Amniotic epithelial cell (primary cell): ENCODE measurements around the gene KLHL17.

ENCODE experiments used
- DNase-seq: peaks from one replicate; pipeline ENCODE4 v3.0.0-alpha.2; 2010; ENCODE audit warnings: low read depth

KLHL17 gene

GRCh38 chr1:952201-952600 lies 8.2 kb upstream of the KLHL17 start:
- DNase-seq = no peak

DNA sequence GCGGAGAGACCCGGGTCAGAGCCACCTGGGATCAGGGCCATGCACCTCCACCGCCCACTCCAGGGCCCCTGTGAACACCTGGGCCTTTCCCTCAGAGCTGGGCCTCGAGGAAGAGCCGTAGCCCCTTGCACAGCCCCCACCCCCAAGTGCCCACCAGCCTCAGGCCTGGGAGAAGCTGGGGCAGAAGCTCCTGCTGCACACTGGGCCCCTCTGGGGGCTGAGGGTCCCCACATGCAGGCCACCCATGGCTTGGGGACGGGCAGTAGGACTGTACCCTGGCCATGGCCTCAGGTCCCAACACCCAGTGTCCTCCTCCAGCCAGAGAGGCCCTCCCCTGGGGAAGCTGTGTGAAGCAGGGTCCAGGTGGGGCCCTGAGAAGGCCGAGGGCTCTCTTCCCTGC lies 7.8 kb upstream of the KLHL17 start:
- no peak for DNase-seq

DNA sequence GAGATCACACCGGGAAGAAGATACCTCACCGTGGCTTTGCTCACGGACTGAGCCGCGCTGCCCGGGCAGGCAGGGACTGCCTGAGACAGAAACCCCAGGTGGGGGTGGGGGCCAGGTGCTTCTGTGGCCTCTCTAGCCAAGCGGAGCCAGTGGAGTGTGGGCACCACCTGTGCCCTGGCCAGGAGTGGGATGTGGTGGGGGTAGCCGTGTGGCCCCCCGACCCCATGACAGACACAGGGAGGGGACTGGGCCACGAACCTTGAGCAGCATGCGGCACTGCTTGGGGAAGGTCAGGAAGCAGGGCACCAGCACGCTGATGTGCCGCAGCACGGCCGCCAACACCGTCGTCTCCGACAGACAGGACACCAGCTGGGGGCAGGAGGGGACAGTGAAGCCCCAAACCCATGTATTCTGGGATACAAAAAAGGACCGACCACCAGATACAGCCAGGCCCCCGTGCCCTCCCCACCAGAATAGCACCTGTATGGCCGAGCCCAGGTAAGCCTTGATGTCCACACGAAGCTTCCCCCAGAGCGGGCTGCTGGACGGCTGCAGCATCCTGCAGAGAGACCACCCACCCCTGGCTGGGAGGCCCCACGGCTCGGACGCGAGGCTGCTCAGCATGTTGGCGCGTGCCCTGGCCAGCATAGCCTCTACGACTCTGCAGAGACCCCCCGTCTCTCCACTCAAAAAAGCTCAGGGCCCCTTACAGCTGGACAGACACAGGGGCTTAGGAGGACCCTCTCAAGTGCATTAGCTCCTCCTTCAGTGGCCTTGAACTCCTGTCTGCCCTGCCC lies 6.7 kb upstream of the KLHL17 start:
- DNase-seq = no peak

- no peak for DNase-seq
Measured at GRCh38 chr1:954927-955326, 5.5 kb upstream of the KLHL17 start.

DNA sequence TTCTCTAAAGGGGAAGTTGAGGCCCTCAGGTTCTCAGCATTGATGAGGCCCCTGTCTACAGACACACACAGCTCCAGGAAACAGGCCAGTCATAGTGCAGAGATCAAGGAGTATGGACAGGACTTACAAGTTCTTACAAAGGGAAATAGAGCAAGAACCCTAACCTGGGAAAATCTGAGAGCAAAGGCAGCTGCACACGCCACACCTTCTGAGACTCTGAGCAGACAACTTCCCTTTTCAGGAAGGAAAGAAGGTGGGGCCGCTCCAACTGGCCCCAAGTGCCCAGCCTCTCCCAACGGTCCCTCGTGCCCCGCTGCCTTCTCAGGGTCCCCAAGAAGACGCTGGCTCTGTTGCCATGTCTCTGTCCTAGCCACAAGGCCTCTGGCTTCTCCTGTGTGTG lies 4.9 kb upstream of the KLHL17 start:
- no peak for DNase-seq

DNA sequence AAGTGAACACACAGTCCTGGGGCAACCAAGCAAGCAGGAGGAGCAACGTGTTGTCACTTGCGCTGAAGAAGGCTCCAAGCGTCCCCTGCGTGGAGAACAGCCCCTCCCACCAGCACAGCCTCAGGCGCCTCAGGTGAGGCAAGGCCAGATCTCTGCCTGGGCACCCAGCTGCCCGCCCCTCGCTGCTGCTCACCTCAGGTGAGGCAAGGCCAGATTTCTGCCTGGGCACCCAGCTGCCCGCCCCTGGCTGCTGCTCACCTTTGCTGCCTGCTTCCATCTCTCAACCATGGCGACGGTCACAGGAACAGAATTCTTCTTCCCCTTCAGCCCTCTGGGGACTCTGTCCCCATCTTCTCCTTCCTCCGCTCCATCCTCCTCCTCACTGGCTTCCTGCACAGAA lies 3.7 kb upstream of the KLHL17 start:
- DNase-seq = no peak

DNA sequence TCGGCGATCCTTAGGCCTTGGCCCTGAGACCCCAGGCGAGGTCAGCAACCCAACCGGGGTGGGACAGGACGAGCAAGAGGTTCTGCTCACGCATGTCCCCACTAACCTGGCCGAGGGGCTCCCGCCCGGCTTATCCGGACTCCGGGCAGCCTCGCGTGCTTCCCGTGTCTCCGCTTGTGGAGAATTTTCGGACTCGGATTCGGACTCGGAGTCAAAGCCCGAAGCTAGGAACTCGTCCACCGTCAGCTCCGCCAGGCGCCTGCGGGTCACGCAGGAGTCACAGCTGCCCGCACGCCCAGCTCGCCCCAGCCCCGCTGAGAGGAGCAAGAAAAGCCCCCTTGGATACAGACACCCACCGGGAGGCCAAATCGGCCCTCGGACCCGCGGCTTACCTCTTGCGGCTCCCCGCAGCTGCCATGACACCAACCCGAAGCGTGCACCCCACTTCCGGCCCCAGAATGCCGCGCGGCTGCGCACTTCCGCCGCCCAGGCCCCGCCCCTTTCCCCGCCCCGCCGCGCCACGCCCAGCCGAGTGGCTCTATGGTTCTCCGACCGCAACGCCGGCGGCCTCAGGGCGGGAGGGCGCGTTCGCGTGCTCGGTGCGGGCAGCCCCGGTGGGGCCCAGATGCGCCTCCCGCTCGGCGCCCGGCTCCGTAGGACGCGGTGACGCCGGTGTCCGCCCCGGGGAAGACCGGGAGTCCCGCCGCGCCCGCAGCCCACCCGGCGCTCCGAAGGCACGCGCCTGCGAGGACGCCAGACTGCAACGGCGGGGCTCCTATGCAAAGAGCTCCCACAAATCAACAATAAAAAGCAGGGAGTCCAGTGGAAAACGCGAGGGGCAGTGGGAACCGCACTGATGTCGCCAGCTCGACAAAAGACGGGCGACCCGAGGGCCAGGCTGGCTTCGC lies 1.3 kb upstream of the KLHL17 start, which contains the start of gene NOC2L:
NOC2L (minus strand) TSS at position 434 of the 908 bp plus-strand sequence; CDS start at position 418, 16 bp downstream.
- DNase-seq = peak; percentile 76

DNA sequence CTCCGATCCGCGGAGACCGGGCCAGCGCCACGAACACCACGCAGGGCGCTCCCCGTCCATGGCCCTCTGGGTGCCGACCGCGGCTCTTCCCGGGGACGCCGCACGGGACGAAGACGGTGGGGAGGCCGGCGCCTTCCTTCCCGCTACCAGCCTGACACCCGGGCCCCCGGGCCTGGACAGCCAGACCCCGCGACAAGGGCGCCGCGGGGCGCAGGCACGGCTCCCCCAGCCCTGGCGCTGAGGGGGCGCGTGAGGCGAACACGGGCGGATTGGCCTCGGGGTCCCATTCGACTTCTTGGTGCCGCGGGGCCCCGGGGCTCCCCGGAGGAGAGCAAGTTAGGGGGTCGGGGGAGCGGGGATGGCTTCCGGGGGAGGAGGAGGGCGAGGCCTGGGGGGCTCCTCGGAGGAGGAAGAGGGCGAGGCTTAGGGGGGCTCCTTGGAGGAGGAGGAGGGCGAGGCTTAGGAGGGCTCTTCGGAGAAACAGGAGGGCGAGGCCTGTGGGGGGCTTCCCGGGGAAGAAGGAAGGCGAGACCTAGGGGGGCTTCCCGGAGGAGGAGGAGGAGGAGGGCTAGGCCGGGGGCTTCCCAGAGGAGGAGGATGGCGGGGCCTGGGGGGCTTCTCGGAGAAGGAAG lies 537 bp upstream of the KLHL17 start:
- DNase-seq = no peak

DNA sequence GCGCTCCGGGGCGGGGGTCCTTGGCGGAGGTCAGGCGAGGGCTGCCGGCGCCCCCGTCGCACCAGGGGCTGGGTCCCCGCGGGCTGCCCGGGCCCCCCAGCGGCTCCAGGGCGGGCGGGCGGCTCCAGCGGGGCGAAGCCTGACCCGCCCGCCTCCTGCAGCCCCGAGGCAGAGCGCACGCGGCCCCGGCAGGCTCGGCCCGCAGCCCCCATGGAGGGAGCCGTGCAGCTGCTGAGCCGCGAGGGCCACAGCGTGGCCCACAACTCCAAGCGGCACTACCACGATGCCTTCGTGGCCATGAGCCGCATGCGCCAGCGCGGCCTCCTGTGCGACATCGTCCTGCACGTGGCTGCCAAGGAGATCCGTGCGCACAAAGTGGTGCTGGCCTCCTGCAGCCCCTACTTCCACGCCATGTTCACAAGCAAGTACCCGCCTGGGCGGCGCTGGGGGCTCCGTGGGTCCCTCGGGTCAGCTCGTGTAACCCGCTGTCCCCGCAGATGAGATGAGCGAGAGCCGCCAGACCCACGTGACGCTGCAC lies 817 bp downstream of the KLHL17 start:
- no peak for DNase-seq

GRCh38 chr1:962381-963300 lies 2.3 kb downstream of the KLHL17 start:
- DNase-seq = no peak

DNA sequence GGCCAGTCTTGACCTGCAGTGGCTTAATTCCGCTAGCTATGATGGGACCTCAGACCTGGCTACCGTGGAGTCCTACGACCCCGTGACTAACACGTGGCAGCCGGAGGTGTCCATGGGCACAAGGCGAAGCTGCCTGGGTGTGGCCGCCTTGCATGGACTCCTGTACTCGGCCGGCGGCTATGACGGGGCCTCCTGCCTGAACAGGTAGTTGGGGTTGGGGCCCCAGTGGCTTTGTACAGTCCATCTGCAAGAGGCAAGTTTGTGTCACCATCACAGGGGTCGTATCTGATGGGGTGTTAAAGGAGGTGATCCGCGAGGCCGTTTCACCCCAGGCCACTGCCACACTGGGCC lies 2.9 kb downstream of the KLHL17 start:
- no peak for DNase-seq

DNA sequence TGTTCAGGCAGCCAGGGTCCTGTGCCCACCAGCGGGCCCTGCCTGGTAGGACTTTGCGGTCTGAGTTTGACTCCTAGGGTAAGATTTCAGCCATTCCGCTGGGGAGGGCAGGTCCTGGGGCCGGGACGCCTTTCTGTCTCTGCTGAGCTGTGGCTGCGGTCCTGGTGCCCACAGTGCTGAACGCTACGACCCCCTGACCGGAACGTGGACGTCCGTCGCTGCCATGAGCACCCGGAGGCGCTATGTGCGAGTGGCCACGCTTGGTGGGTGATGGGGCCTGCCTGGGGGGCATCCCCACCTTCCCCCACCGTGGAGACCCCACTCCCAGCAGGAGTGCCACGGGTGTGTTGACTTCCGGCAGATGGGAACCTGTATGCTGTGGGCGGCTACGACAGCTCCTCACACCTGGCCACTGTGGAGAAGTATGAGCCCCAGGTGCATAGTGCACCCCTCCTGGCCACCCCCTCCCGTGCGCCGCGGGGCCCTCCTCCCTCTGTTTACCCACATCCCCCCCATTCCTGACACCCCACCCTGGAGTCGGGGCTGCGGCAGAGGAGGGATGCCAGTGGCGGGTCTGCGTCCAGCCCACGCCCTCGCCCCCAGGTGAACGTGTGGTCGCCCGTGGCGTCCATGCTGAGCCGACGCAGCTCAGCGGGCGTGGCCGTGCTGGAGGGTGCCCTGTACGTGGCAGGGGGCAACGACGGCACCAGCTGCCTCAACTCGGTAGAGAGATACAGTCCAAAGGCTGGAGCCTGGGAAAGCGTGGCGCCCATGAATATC lies 3.6 kb downstream of the KLHL17 start:
- no peak for DNase-seq

DNA sequence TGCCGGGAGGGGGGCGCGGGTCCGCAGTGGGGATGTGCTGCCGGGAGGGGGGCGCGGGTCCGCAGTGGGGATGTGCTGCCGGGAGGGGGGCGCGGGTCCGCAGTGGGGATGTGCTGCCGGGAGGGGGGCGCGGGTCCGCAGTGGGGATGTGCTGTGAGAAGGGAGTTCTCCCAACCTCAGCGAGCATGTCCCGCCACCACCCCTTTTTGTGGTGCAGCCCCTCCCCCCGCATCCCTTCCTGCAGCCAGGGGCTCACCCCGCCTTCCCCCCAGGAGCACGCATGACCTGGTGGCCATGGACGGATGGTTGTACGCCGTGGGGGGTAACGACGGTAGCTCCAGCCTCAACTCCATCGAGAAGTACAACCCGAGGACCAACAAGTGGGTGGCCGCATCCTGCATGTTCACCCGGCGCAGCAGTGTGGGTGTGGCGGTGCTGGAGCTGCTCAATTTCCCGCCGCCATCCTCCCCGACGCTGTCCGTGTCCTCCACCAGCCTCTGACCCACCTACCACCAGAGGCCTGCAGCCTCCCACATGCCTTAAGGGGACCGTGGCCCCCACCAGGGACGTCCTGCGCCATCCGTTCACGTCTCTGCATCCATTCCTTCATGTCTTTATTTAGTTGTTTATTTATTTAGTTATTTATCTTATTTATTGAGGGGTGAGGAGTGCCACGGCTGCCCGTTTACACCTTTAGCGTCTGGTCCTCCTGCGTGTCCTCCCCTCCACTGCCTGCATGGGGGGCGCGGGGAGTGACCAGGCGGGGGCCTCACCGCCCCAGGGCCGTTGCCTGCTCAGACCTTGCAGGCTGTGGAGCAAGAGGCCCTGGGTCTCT lies 4.5 kb downstream of the KLHL17 start:
- DNase-seq = no peak

DNA sequence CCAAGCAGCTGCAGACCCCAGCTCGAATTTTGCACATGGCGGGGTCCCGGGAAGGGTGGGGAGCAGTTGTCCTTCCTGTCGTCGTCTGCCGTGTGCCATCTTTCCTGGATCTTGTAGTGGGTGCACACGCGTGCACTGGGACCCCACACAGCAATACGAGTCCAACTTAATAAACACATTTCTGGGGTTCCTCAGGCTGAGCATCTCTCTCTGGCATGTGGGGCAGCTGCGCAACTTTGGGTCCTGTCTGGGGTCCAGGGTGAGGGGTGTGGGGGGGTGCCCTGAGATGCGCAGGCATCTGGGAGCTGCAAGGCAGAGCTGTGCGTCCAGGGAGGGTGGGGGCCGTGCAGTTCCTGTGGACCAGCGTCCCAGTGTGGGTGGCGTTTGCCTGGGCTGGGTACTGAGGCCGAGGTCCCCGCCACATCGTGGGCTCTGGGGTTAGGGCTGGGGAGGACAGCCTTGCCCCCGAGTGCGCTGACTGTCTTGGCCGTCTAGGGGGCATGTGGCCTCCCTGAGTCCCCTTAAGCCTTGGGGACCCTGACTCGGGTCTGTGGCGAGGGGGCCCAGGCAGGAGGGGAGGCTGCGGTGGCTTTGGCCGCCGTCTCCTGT lies 5.2 kb downstream of the KLHL17 start:
- DNase-seq = no peak

DNA sequence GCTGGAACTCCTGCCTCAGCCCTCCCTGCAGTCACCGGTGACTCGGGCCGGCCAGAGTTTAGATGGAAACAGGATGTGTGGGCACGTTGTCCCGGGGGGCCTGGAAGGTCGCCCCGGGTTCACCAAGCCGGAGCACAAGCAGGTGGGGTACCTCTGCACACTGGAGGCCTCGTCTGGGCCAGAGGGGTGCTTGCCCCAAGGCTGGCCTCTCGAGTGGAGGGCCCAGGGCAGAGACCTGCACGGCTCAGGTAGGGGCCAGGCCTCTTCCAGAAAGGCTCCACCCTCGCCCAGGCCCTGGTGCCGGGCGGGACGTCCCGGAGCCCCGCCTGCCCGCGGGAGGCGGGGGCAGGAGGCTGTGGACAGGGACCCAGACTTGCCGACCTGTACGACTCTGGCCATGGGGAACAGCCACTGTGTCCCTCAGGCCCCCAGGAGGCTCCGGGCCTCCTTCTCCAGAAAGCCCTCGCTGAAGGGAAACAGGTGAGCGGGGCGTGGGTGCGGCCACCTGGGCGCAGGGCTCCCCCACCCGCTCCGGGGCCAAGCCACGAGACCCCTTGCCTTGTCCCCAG lies 5.8 kb downstream of the KLHL17 start, which contains the start of gene PLEKHN1:
PLEKHN1 (plus strand) TSS at position 348 of the 569 bp plus-strand sequence; CDS start at position 398, 50 bp downstream.
- peak; percentile 33 for DNase-seq

- peak; percentile 27 for DNase-seq
Measured at GRCh38 chr1:966704-967300, 6.4 kb downstream of the KLHL17 start.

GRCh38 chr1:967466-968343 lies 7.3 kb downstream of the KLHL17 start:
- no peak for DNase-seq
